Measurements from ENCODE around the gene UBASH3B. TPM values are rescaled to one million over a fixed set of nuclear protein-coding genes. Genes with fewer than 3 reads are reported as not detected.
A peak's percentile ranks its signal among the peaks of the same experiment; 100 is the strongest.

UBASH3B gene
- total RNA-seq, 1 experiment from 2014 or later, result 8.0 TPM

DNA sequence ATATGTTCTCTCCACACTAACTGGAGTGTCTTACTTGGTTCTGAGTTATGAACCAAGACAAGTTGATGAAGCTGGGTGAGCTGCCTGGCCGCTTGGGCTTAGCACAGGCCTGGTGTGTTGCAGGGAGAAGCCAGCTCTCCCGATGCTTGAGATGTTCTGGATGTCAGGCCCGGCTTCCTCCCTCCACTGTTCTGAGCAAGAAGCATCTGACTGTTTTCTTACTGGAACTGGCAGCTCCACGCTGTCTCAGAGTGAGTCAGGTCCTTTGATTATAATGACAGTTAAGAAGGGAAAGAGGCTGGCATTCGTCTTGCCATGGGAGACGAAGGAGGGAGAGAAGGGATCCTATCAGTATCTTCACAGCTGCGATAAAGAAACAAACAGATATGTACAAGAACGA lies 136.3 kb downstream of the UBASH3B start:
- Histone ChIP-seq H4K8ac (replicated peaks; ENCODE audit: insufficient read length, low read depth, low read length) (no peak overlapping the region), H2BK5ac (ENCODE audit: insufficient read length, low read length) (no peak overlapping the region), H3K79me1 (ENCODE audit: insufficient read depth, low read depth, low read length, poor library complexity, severe bottlenecking) (no peaks in the 10 kb centered on the region), H2BK20ac (ENCODE audit: low read depth, low read length, poor library complexity, severe bottlenecking) (no peak overlapping the region), H3T11ph (ENCODE audit: low read length) (no peak overlapping the region), H3K9me3 (ENCODE audit: control insufficient read depth, low read depth, low read length) (no peaks in the 10 kb centered on the region), H3K56ac (ENCODE audit: insufficient read length, low read depth, low read length) (no peak overlapping the region), H3K27ac (ENCODE audit: insufficient read length, low read depth, low read length) (no peak overlapping the region), H4K20me1 (ENCODE audit: control insufficient read depth, insufficient read depth, insufficient read length) (no peaks in the 10 kb centered on the region), H4K5ac (ENCODE audit: insufficient read length, low read depth, low read length) (no peak overlapping the region), H3K23ac (ENCODE audit: insufficient read length, low read depth, low read length) (no peak overlapping the region), H2BK15ac (ENCODE audit: low read depth, low read length) (no peak overlapping the region), H3K27me3 (ENCODE audit: insufficient read depth, low read length) (no peaks in the 10 kb centered on the region), H3K4ac (ENCODE audit: low read depth, low read length) (no peak overlapping the region), H3K18ac (ENCODE audit: insufficient read length, low read depth, low read length) (no peak overlapping the region), H3K4me1 (ENCODE audit: insufficient read depth, low read length) (no peaks in the 10 kb centered on the region), H4K91ac (ENCODE audit: insufficient read length, low read depth, low read length) (no peak overlapping the region), H2AFZ (ENCODE audit: low read length) (no peak overlapping the region), H3K23me2 (ENCODE audit: insufficient read length, low read depth, low read length, poor library complexity, severe bottlenecking) (no peaks in the 10 kb centered on the region), H3K14ac (ENCODE audit: insufficient read depth, low read length) (no peak overlapping the region), H2BK12ac (ENCODE audit: insufficient read length, low read depth, low read length) (no peak overlapping the region), H2AK5ac (ENCODE audit: insufficient read length, low read length) (no peak overlapping the region), H2BK120ac (ENCODE audit: low read depth, low read length, poor library complexity, severe bottlenecking) (no peak overlapping the region), H3K4me2 (ENCODE audit: insufficient read depth, insufficient read length, low read length) (no peak overlapping the region), H3K9ac (ENCODE audit: extremely low read depth, insufficient read length, low read length) (no peak overlapping the region), H3K79me2 (ENCODE audit: insufficient read depth, low read length) (no peaks in the 10 kb centered on the region)
- Mint-ChIP-seq H3K4me3 (no peak overlapping the region), H3K9me3 (no peaks in the 10 kb centered on the region), H3K36me3 (ENCODE audit: insufficient read depth in 1 of 3, low read depth in 3 of 3) (peaks cover 0 to 3% (median 0%) of the 10 kb centered on the region in 3 experiments; a peak in 1 of 7 replicates), H3K4me1 (0 out of 4 replicates have a peak, but pooled peaks cover 0 to 2% of the 10 kb centered on the region in 2 experiments), H3K27ac (peak overlapping the region in 1 of 3 experiments; percentile 12; a peak in 2 of 7 replicates), H3K27me3 (ENCODE audit: low read depth) (no peaks in the 10 kb centered on the region)
- no peak for TF ChIP-seq CTCF (conservative IDR thresholded peaks at IDR 0.05)
- no CpG with 5 or more reads among the region's 8 CpGs for WGBS (ENCODE audit: extremely low coverage, insufficient read length, low lambda C conversion rate)
- no peak for DNase-seq
